Stimulated activated naive CD8-positive, alpha-beta T cell treated with anti-CD3 and anti-CD28 coated beads, Interleukin-15, amount 100 ng/mL, for 72 hours (primary cell): ENCODE data around the gene ASAH2B.
"Not testable (repeated sequence)": the region's sequence is repeated elsewhere in the genome, so short reads cannot be mapped to it uniquely, and the experiment has no call there.

Experiments used
- ATAC-seq: fragments of 150-1000 bp; cut with Tn5 transposase; 2 replicates; pipeline ENCODE4 v1.10.0; 2021; ENCODE audit warnings: mild to moderate bottlenecking, moderate library complexity
- DNase-seq, 2 donors: peaks; one replicate each; pipeline ENCODE4 v3.0.0; 2021 to 2022
- H3K27ac Mint-ChIP-seq, 2 donors: one replicate each; pipeline ENCODE4 v1.8.0; 2022; ENCODE audit warnings: mild to moderate bottlenecking in 2 of 2, mixed read lengths in 2 of 2, moderate library complexity in 2 of 2
- H3K27me3 Mint-ChIP-seq: one replicate; pipeline ENCODE4 v1.8.0; 2022; ENCODE audit warnings: mixed read lengths
- H3K4me1 Mint-ChIP-seq: one replicate; pipeline ENCODE4 v1.8.0; 2022; ENCODE audit warnings: mild to moderate bottlenecking, mixed read lengths
- H3K4me3 Mint-ChIP-seq, 2 donors: one replicate each; pipeline ENCODE4 v1.8.0; 2022; ENCODE audit warnings: mild to moderate bottlenecking in 2 of 2, mixed read lengths in 2 of 2, moderate library complexity in 1 of 2
- H3K9me3 Mint-ChIP-seq, 2 donors: one replicate each; pipeline ENCODE4 v1.8.0; 2022; ENCODE audit warnings: mixed read lengths in 2 of 2

Gene ASAH2B

DNA sequence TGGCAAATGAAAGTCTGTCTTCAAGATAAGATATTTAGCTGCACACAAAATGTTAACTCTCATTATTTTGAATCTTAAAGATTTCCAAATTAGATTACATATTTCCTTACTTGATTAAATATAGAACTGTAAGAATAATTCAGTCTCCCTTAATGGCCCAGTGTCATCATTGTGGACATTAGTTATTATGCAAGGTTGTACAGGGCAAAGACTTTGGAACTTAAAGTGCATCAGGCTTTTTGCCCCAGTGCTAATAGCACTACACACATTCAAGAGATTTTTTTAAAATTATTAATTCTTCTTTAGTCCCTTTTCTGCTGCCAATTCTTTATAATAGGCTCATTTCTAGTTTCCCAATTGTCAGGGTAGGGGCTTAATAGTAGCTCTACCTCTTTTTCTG lies 42.3 kb downstream of the ASAH2B start:
- not testable (repeated sequence) for H3K4me1 Mint-ChIP-seq, H3K4me3 Mint-ChIP-seq, DNase-seq, ATAC-seq, H3K9me3 Mint-ChIP-seq, H3K27ac Mint-ChIP-seq, H3K27me3 Mint-ChIP-seq

DNA sequence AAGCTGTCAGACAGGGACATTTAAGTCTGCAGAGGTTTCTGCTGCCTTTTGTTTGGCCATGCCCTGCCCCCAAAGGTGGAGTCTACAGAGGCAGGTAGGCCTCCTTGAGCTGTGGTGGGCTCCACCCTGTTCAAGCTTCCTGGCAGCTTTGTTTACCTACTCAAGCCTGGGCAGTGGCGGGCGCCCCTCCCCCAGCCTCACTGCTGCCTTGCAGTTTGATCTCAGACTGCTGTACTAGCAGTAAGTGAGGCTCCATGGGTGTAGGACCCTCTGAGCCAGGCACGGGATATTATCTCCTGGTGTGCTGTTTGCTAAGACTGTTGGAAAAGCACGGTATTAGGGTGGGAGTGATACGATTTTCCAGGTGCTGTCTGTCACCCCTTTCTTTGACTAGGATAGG lies 48.2 kb downstream of the ASAH2B start:
- not testable (repeated sequence) for ATAC-seq, H3K4me1 Mint-ChIP-seq, H3K27ac Mint-ChIP-seq, H3K4me3 Mint-ChIP-seq, H3K27me3 Mint-ChIP-seq, DNase-seq
- H3K9me3 Mint-ChIP-seq, result peaks cover 7 to 11% of the 10 kb centered on the region in 2 donors

DNA sequence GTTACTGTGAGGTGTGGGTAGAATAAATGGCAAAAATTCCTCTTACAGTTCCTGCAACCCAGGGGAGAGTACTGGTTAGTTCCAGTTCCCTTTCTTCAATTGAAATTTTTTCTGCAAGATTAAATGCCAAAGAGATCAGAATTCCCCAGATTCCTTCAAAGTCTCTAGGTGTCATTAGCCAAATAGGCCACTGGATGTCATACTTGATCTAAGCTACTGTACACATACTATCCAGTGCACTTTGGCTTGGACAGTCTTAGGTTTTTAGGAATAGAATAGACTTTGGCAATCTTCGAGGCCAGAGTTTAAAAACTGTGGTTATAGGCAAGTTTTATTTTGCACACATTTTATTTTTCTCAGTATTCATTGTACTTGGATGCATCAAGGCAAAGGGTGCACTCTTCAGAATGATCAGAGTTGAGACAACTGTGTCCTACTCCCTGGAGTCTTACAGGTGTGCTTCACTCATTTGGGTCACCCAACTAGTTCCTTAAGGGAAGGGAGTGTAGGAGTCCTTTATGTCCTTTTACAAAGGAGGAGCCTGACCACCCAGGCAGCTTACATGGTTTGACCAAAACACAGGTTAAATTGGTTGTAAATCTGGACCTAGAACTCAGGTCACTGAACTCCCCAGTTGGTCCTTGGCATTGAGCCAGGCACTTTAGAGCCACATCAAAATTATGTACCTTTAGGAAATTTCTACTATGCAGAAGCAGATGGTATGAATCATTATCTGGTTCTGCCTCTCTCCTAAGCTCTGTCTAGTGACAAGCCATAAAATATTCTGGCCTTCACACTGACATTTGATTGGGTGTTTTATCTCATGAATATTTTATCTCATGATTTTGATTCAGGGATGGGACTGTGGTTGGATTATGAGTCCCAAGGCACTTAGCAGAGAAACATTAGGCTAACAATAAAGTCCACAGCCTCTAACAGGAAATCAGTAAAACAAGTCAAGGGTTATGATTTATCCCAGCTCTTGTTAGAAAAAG lies 49.5 kb downstream of the ASAH2B start:
- ATAC-seq, result no peak
- H3K4me3 Mint-ChIP-seq, result no peak overlapping the region
- no peak overlapping the region for H3K27ac Mint-ChIP-seq
- H3K9me3 Mint-ChIP-seq, result peaks cover 7 to 11% of the 10 kb centered on the region in 2 donors
- H3K27me3 Mint-ChIP-seq, result no peaks in the 10 kb centered on the region
- peaks cover 7% of the 10 kb centered on the region for H3K4me1 Mint-ChIP-seq
- no peak for DNase-seq

GRCh38 chr10:50794490-50794889 lies 54.8 kb downstream of the ASAH2B start:
- no peak overlapping the region for H3K27ac Mint-ChIP-seq
- H3K27me3 Mint-ChIP-seq, result peaks cover 6% of the 10 kb centered on the region
- no peaks in the 10 kb centered on the region for H3K9me3 Mint-ChIP-seq
- H3K4me3 Mint-ChIP-seq, result no peak overlapping the region
- no peak for DNase-seq
- H3K4me1 Mint-ChIP-seq, result no peaks in the 10 kb centered on the region
- ATAC-seq, result no peak

DNA sequence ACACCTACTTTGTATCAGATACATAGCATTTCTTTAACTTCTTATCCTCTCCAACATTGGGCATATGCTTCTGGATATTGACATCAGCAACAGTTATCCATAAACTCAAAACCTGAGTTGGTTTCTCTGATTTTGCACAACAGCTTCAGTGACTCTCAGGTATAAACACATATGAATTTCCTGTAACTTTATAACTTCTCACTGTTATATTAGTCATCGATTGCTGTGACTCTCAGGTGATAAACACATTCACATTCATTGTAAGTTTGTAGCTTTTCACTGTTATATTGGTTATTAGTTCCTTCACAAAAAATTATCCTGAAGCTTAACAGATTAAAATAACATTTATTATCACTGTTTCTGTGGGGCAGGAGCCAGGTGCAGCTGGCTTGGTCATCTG lies 57.0 kb downstream of the ASAH2B start:
- Mint-ChIP-seq H3K27me3 (peaks cover 6% of the 10 kb centered on the region), H3K4me1 (no peaks in the 10 kb centered on the region), H3K27ac (no peak overlapping the region), H3K9me3 (no peaks in the 10 kb centered on the region), H3K4me3 (no peak overlapping the region)
- no peak for DNase-seq
- ATAC-seq, result no peak

- H3K27me3 Mint-ChIP-seq, result peaks cover 6% of the 10 kb centered on the region
- no peak for DNase-seq
Measured at GRCh38 chr10:50798297-50798696, 58.6 kb downstream of the ASAH2B start.

GRCh38 chr10:50799595-50799994 lies 59.9 kb downstream of the ASAH2B start:
- Mint-ChIP-seq H3K27ac (no peak overlapping the region), H3K9me3 (no peaks in the 10 kb centered on the region), H3K27me3 (peaks cover 6% of the 10 kb centered on the region), H3K4me3 (no peak overlapping the region), H3K4me1 (no peaks in the 10 kb centered on the region)
- no peak for ATAC-seq
- no peak for DNase-seq

More at GRCh38 chr10:50798297-50798696, 58.6 kb downstream of the ASAH2B start:
- H3K27ac Mint-ChIP-seq, result no peak overlapping the region
- H3K4me3 Mint-ChIP-seq, result no peak overlapping the region
- no peaks in the 10 kb centered on the region for H3K4me1 Mint-ChIP-seq
- no peaks in the 10 kb centered on the region for H3K9me3 Mint-ChIP-seq
- no peak for ATAC-seq

DNA sequence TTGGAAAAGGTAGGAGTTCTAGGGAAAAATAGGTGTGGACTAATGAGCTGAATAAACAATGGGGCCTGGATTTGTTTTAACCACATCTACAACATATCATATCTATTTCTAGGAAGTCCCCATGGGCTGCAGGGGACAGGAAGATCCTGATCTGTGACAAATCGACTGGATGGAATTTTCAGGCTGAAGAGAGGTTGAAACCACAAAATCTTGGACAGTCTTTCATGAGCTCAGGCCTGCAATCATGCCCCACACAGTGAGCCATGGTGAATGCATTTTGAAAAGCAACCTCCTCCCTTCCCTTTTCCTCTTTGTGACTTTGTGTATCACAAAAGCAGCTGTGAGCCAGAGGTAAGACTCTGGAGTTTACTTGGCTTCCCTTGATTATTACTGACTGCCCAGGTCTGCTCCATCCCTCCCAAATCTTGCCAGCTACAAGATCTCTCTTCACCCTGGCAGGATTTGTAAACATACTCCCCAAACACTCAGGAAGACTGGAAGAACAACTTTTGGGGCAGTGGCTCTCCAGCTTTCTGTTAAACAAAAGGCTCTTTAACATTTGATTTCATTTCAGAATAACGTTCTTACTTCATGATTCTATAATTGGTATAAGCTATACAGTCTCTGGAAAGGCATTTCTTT lies 66.4 kb downstream of the ASAH2B start:
- no peaks in the 10 kb centered on the region for H3K9me3 Mint-ChIP-seq
- peak overlapping the region in 1 of 2 donors; percentile 72 for H3K27ac Mint-ChIP-seq
- ATAC-seq (no peak), DNase-seq (no peak)
- H3K4me1 Mint-ChIP-seq, result no peaks in the 10 kb centered on the region
- H3K4me3 Mint-ChIP-seq, result no peak overlapping the region
- H3K27me3 Mint-ChIP-seq, result no peaks in the 10 kb centered on the region

DNA sequence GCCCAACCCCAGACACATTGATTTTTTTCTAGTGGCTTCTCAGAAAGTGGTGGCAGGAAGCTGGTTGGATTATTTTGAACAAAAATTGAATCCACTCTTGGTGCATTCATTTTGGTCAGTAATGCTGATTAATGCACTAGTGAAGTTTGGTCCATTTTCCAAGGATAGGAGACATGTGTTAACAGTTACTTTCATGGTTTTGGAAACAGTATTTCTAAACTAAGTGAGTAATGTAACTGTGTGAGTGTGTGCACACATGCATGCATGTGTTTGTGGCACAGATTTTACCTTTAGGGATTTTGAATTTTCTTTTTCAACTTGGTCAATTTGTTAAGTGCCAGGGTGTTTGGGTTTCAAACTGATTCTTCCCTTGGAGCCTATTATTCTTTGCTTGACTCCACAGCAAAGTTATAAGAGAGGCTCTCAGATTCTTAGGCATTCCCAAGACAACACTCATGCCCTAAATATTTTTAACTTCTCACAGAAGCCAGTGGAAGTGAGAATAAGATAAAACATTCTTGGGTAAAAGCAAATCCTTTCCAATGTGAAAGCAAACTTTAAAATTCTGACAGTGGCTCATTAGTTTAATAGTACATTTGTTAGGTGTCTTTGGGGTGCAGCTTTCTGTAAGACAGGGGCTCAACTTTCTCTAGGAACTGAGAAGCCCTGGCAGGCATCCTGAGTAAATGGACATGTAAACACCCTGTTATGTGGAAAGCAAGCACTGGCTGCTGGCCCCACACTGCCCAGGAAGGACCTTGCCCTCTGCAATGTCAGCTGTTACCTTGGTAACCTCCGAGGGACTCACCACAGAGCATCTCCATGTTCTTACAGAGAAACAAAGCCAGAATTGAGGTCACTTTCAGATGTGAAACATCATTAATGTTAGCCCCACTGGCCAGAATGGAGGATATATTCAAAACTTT lies 68.4 kb downstream of the ASAH2B start:
- Mint-ChIP-seq H3K4me1 (no peaks in the 10 kb centered on the region), H3K9me3 (no peaks in the 10 kb centered on the region), H3K4me3 (no peak overlapping the region), H3K27ac (no peak overlapping the region), H3K27me3 (no peaks in the 10 kb centered on the region)
- DNase-seq (no peak), ATAC-seq (no peak)
